NCI-H82 (cell line): ENCODE results near the gene TMEM225B.
"Not testable (repeated sequence)": the region's sequence is repeated elsewhere in the genome, so short reads cannot be mapped to it uniquely, and the experiment has no call there.

Source experiments
- DNase-seq: peaks from one replicate; lab custom pipeline; 2025; lab: John Stamatoyannopoulos, UW

The TMEM225B gene

GRCh38 chr7:99623091-99623693 is 25.1 kb downstream of the TMEM225B start:
- no peak for DNase-seq

DNA sequence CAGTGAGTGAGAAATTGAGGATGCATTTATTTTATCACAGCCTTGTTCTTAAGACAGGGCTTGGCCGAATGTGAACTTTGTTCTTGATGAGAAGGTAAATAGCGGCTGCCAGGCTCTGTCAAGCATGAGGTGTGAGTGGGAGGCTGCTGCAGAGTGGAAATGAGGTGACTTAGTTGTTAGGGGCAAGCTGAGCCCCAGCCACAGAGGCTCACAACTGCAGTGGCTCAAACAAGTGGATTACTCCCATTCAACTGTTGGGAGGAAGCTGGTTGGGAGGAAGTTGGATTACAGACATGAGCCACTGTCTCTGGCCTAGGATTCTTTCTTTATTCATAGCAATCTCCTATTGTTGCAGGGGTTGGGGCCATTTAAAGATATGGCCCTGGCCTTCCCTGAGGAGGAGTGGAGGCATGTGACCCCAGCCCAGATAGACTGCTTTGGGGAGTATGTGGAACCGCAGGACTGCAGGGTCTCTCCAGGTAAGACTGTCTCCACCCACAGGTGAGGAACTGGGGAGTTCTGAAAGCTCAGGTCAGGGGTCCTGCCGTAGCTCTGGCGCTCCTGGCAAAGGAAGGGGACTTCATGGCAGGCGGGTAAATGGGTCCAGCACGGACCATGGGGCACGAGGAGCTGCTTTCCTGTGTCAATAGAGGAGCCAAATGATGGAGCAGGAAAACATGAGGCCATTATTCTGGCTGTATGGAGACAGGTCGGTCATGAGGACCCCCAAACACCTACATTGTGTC is 25.8 kb downstream of the TMEM225B start:
- DNase-seq: no peak

DNA sequence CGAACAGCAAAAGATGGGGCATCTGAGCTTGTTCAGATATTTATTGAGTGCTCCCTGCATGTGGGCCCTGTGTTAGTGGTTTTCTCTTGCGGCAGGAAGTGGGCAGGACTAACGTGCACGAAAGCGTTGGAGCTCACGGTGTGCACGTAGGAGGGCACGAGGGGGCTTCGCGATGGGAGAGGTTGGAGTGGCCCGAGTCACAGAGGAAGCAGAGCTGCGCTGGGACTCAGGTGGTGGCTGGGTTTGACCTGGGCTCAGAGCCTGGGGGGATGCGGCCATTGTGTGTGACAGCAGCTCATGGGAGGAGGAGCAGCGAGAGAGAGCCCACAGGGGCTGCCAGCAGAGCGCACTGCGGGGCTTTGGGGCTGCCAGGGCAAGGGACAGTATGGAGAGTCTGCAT is 26.4 kb downstream of the TMEM225B start:
- DNase-seq: no peak

DNA sequence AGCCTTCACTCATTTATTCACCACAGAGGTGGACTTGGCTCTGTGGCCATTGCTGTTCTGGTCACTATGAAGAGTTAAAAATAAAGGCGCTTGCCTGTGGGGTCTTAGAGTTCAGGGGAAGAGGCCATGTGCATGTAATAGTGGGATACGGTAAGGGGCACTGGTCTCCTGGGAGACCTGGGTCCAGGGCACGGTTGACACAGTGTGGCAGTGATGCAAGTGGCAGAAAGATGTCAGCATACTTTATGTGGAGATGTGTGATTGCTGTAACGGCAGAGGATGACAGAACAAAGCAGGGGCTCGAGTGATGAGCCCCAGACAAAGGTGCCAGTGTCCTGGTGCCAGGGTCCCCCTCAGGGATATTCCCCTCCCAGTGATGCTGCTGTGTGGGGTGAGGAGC is 27.3 kb downstream of the TMEM225B start:
- DNase-seq: no peak

DNA sequence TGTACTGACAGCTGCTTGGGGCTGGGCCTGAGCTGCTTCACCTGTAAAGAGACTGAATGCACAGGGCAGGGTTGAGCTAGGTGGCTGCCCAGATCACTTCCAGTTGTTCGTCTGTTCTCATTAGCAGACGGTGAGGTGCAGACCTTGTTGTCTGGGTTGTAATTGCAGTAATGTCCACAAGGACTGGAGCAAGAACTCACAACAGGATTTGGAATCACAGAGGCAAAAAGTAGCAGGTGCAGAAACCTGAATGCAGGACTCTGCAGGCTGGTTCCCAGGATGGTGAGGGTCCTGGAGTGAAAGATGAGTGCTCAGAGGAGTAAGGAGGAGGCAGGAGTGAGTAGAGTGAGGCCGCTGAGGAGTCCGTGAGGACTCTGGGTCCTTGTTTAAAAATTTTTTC is 27.9 kb downstream of the TMEM225B start:
- no peak for DNase-seq

GRCh38 chr7:99626661-99627060 is 28.6 kb downstream of the TMEM225B start:
- DNase-seq: no peak

GRCh38 chr7:99627513-99627912 is 29.4 kb downstream of the TMEM225B start:
- no peak for DNase-seq

- no peak for DNase-seq
These were observed 30.7 kb downstream of the TMEM225B start for GRCh38 chr7:99628471-99629465.

GRCh38 chr7:99629643-99630042 is 31.6 kb downstream of the TMEM225B start:
- DNase-seq: no peak

DNA sequence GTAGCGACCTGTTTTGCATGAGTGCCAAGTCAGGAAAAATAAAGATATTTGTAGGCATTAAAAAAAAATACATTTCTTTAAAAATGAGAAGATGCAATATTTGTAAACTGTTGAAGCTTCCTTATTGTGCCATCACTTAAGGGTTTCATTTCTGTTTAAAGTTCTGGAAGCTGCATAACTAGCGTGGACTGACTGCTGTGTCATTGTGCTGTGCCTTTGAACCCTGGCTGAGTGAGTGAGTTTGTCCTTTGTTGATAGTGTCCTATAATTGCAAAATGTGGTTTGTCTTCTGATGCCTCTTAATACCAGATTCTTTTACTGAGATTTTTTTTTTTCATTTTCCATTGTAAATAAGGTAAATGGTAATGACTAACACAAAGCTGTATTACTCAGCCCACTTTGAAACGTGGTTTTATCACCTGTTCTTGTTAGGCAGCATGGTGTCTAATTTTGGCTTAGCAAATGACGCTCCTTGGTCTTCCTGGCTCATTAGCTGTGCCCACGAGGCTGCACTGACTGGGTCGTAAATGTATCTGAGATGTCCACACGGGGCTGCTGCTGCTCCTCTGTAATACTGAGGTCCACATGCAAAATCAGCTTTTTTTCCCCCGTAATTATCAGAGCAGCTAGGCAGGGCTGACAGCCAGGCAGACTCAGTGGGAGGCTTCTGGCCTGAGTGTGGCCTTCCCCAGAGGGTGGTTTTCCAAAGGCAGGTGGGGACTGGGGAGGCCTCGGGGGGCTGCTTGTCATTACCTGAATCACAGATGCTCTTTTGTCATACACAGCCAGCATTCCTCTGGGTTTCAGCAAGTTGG is 33.4 kb downstream of the TMEM225B start:
- no peak for DNase-seq

DNA sequence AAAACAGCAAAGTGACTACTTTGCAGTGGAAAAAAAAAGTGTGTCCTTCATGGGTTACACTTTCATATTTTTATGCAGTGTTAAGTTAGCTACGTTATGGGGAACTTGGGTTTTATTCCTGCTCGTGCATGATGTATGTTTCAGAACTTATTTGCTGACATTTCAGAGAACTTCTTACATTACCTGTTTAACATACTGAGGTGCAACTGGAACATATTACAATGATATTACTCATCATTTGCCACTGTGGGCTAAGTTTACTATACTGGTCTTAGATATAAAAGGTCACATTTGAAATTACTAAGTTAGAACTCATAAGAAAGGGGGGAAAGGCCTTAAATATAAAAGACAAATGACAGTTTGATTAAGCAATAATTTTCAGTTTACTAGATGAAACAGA is 39.3 kb downstream of the TMEM225B start:
- DNase-seq: not testable (repeated sequence)

DNA sequence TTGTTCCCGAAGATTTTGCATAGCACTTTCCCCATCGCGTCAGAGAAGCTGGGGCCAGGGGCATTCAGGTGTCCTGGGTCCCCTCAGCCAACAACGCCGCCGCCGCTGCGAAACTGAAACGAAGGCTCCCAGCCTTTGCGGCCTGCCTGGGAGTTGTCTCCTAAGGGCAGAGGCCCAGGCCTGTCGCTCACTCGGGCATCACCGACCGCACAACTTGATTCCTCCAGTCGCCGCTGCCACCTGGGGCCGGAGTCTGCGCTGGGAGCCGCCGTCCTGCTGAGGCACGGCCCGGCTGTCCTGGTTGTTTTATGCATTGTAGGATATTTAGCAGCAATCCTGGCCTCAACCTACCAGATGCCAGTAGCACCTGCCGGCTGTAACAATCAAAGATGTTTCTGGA is 40.7 kb downstream of the TMEM225B start:
- DNase-seq: no peak

GRCh38 chr7:99639267-99639666 is 41.2 kb downstream of the TMEM225B start:
- no peak for DNase-seq

GRCh38 chr7:99642027-99642426 is 44.0 kb downstream of the TMEM225B start:
- no peak for DNase-seq

GRCh38 chr7:99643464-99643863 is 45.4 kb downstream of the TMEM225B start:
- no peak for DNase-seq

DNA sequence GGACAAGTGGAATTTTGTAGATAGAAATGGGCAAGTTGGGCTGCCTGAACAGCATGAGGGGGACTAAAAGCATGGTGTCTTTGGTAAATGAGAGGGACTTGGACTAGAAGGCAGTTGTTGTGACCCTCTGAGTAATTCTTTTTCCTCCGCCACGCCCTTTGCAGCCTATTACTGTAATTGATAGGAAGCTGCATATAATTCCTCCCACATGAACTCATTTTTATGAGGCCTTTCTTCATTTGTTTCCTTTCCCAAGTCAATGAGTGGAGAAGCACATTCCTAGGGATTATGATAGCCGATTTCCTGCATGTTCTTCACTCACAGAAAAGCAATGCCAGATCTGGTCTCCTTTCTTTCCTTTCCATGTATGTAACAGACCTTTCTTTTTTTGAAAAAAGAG is 46.4 kb downstream of the TMEM225B start:
- DNase-seq: no peak

DNA sequence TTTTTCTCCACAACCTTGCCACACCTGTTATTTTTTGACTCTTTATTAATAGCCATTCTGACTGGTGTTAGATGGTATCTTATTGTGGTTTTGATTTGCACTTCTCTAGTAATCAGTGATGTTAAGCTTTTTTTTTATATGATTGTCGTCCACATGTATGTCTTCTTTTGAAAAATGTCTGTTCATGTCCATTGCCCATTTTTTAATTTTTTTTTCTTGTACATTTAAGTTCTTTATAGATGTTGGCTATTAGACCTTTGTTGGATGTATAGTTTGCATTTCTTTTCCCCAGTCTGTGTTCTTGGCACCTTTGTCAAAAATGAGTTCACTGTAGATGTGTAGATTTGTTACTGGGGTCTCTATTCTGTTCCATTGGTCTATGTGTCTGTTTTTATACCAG is 47.5 kb downstream of the TMEM225B start:
- no peak for DNase-seq

DNA sequence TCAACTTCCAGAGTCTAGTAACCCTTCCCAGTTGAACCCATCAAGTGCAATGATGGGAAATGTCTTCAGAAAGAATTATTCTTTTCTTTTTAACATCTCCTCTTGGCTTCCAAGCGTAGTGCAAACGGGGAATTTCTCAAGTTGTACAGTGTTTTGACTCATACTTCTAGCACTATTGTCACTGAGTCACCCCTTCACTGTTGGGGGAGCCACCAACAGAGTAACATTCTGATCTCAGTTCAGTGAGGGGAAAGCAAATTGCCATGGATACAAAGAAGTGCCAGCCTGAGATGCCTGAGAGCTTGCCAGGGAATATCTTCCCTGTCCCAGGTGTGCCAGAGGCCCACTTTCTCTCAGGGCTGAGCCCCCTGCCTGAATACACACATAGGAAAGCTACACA is 50.8 kb downstream of the TMEM225B start:
- DNase-seq: no peak

GRCh38 chr7:99651290-99651689 is 53.2 kb downstream of the TMEM225B start:
- no peak for DNase-seq

DNA sequence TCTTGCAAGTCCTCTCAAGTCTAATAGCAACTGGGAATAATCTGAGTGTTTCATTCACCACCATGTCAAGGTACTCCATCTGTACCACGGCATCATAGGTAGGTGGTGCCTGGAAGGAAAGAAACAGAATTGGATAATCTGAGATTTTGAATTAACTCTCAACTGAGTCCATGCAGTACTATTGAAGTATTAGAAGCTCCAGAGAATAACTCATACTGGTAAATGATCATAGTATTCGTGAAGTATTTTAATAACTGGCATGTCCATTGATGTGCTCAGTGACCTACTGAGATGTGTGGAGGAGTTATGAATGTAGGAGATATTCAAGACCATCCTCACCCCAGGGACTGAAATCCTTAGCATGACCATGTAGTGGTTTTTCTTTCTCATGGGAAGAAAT is 54.6 kb downstream of the TMEM225B start:
- DNase-seq: no peak

- not testable (repeated sequence) for DNase-seq
These were observed 55.2 kb downstream of the TMEM225B start for GRCh38 chr7:99653269-99653668.

- DNase-seq: no peak
These were observed 55.7 kb downstream of the TMEM225B start for GRCh38 chr7:99653754-99654153.
